ENCODE measurements around the gene ALG3. TPM values are rescaled to one million over a fixed set of nuclear protein-coding genes. Genes with fewer than 3 reads are reported as not detected.

ALG3 gene
- total RNA-seq, 1 donor from 2014 or later: 33.8 TPM

DNA sequence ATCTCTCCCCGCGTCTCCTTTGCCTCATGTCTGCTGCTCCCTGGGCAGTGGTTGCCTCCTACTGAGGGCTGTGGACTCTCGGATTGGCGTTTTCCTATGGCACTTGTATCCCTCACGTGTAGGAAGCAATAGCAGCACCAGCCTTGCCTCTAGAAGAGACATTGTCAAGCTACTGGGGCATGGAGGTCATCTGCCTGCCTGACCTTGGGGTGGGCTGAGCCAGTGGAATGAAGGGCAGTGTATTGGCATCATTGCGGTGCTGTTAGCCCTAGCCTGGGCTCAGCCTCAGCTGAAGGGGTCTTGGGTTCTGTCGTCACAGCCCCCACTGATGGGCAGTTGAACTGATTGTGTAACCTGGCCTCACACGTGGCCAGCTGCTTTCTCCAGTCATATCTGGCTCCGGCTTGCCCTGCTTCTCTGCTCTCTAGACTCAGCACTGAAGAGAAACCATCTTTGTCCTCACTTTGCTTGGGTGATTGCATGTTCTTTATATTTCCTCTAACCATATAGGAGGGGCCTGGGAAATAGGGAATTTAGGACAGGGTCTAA is 54.7 kb downstream of the ALG3 start:
- ATAC-seq (no peak), DNase-seq (no peak)
- Histone ChIP-seq H3K4me3 (no peak overlapping the region), H3K36me3 (peaks cover 71% of the 10 kb centered on the region), H3K27me3 (no peaks in the 10 kb centered on the region), H3K4me1 (no peaks in the 10 kb centered on the region), H3K27ac (no peak overlapping the region), H3K9me3 (no peaks in the 10 kb centered on the region)
- TF ChIP-seq, protein P1, sequence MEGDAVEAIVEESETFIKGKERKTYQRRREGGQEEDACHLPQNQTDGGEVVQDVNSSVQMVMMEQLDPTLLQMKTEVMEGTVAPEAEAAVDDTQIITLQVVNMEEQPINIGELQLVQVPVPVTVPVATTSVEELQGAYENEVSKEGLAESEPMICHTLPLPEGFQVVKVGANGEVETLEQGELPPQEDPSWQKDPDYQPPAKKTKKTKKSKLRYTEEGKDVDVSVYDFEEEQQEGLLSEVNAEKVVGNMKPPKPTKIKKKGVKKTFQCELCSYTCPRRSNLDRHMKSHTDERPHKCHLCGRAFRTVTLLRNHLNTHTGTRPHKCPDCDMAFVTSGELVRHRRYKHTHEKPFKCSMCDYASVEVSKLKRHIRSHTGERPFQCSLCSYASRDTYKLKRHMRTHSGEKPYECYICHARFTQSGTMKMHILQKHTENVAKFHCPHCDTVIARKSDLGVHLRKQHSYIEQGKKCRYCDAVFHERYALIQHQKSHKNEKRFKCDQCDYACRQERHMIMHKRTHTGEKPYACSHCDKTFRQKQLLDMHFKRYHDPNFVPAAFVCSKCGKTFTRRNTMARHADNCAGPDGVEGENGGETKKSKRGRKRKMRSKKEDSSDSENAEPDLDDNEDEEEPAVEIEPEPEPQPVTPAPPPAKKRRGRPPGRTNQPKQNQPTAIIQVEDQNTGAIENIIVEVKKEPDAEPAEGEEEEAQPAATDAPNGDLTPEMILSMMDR (IDR thresholded peaks at IDR 0.05): no peak
- intact Hi-C loops (cut with DNase I): no loop called here

DNA sequence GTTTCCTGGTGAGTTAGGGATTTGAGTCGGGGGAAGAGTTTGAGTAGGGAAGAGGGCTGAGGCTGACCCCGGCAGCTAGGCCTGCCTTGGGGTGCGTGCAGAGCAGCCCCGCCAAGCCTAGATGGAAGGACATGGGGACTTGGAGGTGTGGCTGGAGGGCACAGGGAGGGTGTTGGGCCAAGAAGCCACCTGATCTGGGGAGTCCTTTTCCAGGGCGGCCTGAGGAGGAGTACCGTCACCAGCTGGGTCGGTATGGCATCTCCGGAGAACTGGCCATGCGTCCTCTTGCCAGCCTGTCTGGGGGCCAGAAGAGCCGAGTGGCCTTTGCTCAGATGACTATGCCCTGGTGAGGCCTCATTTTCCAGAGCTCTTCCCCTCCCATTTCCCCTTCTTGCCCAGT is 55.9 kb downstream of the ALG3 start:
- H3K4me1 ChIP-seq: no peaks in the 10 kb centered on the region
- DNase-seq: no peak
- H3K36me3 ChIP-seq: peaks cover 82% of the 10 kb centered on the region
- no peaks in the 10 kb centered on the region for H3K9me3 ChIP-seq
- TF ChIP-seq, protein P1 (IDR thresholded peaks at IDR 0.05): no peak
- intact Hi-C loops (cut with DNase I): no loop called here
- H3K27ac ChIP-seq: no peak overlapping the region
- H3K4me3 ChIP-seq: no peak overlapping the region
- ATAC-seq: no peak
- no peaks in the 10 kb centered on the region for H3K27me3 ChIP-seq

Small RNAs within 50 kb of the gene (microRNA-seq; reads per million reads assigned to microRNA genes)
- not detected for gene MIR1224 (ENCODE audit: borderline microRNAs expressed)

Other genes with a start within 250 kb of the ALG3 start
- gene ABCC5, start 231.1 kb downstream of the ALG3 start, total RNA-seq: 33.5 TPM
- gene HTR3D, start 217.2 kb downstream of the ALG3 start, total RNA-seq: not detected
- not detected for gene HTR3C, start 195.9 kb downstream of the ALG3 start, total RNA-seq
- not detected for gene HTR3E, start 151.9 kb downstream of the ALG3 start, total RNA-seq
- 37.6 TPM for gene EIF2B5, start 113.6 kb downstream of the ALG3 start, total RNA-seq
- 54.1 TPM for gene DVL3, start 93.6 kb downstream of the ALG3 start, total RNA-seq
- gene AP2M1, start 74.1 kb downstream of the ALG3 start, total RNA-seq: 245 TPM
- gene ABCF3, start 62.8 kb downstream of the ALG3 start, total RNA-seq: 60.9 TPM
- not detected for gene VWA5B2, start 19.4 kb downstream of the ALG3 start, total RNA-seq
- 2.7 TPM for gene EEF1AKMT4, start 710 bp upstream of the ALG3 start, total RNA-seq
- gene CAMK2N2, start 12.6 kb upstream of the ALG3 start, total RNA-seq: not detected
- not detected for gene ECE2, start 27.1 kb upstream of the ALG3 start, total RNA-seq
- gene PSMD2, start 50.3 kb upstream of the ALG3 start, total RNA-seq: 152 TPM
- 295 TPM for gene EIF4G1, start 65.6 kb upstream of the ALG3 start, total RNA-seq
- gene FAM131A, start 88.6 kb upstream of the ALG3 start, total RNA-seq: 19.0 TPM
- gene CLCN2, start 112.6 kb upstream of the ALG3 start, total RNA-seq: 3.8 TPM
- gene POLR2H, start 112.7 kb upstream of the ALG3 start, total RNA-seq: 63.2 TPM
- 0.20 TPM for gene THPO, start 129.2 kb upstream of the ALG3 start, total RNA-seq
- gene CHRD, start 131.1 kb upstream of the ALG3 start, total RNA-seq: 5.3 TPM

Data from upper lobe of right lung (tissue), 1 donor.